NCI-H2196 (cell line): ENCODE data around the gene DTD1.

Experiments used
- DNase-seq: peaks from one replicate; lab custom pipeline; 2025; ENCODE audit not compliant: unreplicated experiment; lab: John Stamatoyannopoulos, UW

Gene DTD1, protein sequence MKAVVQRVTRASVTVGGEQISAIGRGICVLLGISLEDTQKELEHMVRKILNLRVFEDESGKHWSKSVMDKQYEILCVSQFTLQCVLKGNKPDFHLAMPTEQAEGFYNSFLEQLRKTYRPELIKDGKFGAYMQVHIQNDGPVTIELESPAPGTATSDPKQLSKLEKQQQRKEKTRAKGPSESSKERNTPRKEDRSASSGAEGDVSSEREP

DNA sequence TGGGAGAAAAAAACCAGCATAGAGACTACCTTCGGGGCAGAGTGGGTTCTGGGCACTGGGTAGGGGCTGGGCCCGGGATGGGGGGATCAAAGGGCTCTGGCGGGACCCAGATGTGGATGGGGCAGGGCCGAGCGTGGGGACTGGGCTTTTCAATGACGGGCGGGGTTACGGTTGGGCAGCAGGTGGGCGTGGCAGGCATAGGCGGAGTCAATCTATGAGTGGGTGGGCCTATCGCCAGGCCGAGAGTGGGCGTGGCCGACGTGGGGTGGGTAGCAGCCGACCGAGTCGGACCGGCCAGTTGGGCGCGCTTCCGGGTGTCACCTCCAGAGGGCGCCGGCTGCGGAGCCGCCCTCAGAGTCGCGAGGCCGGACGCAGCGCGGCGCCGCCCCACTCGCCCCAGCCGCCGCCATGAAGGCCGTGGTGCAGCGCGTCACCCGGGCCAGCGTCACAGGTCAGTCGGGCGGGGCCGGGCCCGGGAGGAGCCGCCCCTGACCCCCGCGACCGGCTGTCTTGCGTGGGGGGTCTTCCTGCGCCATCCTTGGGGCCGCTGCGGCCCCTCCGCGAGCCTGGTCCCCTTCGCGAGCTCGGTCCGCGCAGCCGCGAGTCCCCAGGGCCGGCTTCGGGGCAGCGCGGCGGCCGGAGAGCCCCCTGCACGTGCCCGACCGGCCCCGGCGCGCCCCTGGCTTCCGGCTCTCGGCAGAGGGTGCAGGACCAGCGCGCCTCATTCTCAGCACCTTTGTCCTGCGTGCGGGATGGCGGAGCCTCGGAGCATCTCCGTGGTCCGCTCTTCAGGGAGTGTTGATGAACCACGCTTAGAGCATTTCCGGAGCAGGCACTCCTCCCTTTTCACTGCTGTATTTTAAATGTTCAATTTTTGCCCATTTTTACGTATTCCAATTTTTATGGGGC, at the start of gene DTD1:
TSS of gene DTD1 (plus strand) at position 390 of the 909 bp plus-strand sequence. CDS start at position 409, 19 bp downstream.
- DNase-seq, result peak; percentile 96

DNA sequence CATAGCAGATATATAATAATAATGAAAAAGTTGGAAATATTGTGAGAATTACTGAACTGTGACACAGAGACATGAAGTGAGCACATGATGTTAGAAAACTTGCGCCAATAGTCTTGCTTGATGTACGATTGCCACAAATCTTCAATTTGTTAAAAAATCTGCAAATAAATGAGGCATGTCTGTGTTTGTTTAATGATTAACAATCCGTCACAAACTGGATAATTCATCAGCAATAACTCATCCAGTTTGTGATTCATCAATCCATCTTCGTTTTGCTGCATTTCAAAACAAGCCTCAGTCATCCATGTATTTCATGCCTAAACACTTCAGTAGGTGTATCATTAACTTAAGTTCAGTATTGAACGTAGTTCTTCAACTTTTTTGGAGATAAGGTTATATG, 46.1 kb upstream of the DTD1 start:
- DNase-seq, result no peak

DNA sequence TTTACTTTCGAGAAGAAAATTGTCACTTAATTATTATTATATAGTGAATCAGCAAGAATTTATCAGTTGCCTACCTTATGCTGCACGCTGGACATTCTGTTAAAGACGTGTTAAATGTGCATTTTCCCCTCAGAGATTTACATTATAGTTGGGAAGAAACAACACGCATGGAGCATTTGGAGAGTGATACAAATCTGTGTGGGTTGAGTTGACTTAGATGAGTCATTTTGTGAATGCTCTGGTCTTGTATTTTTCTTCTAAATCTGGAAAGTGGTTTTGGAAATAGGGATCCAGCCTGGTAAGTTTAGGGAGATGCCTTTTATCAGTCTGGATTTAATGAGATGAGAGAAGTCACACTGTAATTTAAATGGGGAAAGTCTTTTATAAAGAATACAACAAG, 44.6 kb upstream of the DTD1 start:
- DNase-seq, result no peak

DNA sequence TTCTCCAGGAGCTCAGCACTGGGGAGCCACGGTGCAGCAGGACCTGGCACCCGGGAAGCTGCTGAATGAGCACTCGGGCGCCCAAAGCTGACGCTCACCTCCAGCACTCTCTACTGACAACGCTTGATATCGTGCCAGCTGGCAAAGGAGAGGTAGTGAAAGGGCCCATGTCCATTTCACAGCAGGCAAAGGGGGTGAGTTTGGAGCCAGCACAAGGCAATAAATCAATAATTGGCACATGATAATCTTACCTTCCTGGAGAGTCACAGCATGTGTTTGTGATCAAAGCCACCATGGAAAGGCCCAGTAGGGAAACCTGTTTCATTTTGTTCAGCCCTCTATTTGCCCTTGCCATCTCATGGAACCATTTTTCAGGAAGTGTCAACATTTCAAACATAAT, 43.9 kb upstream of the DTD1 start:
- peak; percentile 92 for DNase-seq

DNA sequence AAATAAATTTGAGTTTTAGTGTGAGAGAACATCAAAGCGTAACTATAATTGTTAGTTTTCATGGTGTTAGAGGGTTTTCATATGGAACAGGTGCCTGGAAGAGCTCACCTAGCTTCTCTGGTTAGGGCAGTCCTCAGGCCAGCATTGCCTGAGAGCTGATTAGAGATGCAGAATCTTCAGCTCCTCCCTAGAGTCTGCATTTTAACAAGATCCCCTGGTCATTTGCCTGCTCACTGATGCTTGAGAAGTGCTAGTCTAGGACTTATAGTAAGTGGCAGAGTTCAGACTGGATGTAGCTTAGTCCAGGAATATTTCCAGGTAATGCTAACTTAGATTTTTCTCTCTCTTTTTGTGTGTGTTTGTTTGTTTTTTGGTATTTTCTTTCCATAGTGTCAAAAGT, 42.3 kb upstream of the DTD1 start:
- DNase-seq, result no peak

DNA sequence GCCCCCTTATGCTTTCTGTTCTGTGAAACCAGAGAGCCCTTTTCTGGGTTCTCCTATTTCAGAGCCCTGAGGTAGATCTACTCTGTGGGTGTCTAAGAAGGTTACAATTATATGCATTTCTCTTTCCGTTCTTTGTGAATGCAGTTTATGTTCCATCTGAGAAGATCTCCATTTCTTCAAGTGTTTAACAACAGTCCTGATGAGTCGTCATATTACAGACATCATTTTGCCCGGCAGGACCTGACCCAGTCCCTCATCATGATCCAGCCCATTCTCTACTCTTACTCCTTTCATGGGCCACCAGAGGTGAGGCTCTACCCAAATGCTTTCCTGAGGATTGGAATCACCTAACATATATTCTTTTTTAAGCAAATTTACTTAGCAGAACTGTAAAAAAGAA, 39.4 kb upstream of the DTD1 start:
- no peak for DNase-seq

DNA sequence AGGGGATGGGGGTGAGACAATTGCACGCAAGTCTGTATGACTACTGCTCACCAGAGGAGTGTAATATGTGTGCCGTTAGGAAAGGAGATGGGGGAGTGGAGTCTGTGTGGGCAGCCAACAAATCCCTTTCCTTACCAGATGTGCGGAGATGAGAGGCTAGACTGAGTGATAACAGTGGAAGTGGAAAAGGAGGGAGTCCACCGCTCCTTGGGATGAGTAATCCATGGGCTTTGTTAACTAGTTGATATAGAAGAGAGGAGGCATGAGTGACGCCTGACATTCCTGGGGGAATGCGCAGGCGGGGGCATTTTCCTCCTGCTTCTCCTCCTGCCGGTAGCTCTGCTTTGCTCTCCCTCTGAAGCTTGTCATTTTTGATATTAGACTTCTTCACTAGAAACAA, 34.1 kb upstream of the DTD1 start:
- DNase-seq, result no peak

DNA sequence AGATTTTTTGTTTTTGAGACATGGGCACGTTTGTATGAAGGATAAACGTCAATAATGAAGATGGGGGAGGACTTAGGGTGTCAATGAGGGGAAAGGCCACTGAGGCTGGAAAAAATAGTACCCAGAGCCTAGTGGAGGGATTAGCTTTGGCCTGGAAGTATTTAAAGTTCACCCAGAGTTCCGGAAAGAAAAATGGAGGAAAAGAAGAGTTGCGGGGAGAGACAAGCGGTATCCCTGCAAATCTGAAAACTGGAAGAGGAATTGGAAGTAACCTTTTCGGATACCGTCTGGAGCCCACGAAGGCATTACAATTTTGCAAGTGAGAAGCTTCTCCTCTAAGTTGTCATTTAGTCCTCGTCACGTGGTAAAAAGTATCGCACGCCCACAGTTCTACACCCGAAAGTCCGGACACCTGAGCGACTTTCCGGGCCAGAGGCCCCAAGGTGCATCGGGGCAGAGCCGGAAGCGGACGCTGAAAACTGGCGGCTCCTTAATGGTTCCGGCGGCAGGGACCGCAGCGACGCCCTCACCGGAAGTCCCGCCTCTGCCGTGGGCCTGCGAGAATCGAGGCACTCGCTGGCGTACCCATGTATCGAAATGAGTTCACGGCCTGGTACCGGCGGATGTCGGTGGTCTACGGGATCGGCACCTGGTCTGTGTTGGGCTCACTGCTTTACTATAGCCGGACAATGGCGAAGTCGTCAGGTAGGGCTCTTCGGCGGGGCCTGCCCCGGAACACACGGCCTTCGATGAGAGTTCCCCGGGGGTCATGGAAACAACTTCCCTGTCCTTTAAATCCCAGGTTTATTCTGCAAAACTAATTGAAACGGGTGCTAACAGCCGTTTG, 20.7 kb upstream of the DTD1 start, which contains the start of gene SMIM26:
TSS of gene SMIM26 (plus strand) at position 541 of the 847 bp plus-strand sequence. CDS start at position 588, 47 bp downstream.
- DNase-seq, result peak; percentile 98

DNA sequence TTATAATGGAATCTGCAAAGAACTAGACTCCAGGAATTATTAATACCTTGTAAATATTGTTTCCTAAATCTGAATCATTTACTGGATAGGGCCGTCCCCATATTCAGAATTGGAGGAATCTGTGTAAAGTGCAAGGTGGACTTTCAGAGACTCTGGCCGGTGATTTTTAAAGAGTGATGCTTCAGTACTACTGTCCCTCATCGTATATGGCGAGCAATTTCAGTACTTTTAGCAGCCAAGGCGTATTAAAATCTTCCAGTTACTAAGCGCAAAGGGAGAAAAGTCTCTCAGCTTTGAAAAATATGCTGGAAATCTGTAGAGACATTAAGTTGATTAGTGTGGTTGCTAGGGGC, 20.1 kb upstream of the DTD1 start:
- no peak for DNase-seq

DNA sequence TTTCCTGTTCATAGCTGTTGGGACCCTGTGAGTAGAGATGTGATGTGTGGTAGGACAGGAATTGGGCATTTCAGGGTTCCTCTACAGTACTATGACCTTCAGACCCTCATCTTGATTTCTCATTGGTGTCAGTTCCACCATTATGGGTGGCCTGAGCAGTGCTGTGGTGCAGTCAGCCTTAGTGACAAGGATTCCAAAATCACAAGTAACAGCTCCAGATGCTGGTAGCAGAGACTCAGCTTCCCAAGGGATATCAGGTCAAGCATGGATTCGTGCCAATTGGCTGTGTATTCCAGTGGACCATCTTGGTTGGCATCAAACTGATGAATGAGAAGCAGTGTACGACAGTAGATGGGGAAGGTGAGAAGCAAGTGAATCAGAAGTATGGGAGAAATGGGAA, 16.8 kb upstream of the DTD1 start:
- no peak for DNase-seq

DNA sequence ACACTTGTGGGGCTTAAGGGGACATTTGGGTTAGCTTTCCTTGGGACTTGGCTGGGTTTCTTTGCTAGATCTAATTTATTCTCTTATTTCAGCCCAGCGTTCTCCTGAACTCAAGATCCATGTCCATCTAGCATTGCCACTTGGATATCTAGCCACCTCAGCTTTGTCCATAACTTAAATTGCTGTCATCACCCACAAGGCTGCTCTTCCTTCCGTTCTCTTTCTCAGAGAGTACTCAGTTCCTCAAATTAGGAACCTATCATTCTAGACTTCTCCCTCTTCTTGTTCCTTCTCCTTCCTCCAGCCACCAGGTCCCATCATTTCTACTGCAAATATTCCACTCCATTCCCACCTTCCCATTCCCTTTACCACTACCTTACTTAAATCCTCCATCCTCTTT, 16.3 kb upstream of the DTD1 start:
- DNase-seq, result no peak

DNA sequence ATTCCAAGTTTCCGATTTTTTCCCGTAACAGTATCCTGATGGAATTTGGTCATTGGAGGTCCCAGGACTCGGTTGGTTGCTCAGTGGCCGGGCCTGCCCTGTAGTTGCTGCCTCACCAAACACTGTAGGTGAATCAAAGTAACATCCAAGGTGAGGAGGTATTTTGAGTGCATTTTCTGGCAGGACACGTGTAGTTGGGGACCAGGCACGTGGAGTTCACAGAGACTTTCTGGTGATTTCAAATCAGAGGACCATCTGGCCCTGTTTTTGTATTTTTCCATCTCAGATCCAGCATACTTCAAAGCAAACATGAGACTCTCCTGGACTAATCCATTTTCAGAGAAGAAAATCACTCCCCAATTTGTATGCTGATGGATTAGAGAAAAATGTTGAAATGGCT, 9.9 kb upstream of the DTD1 start:
- DNase-seq, result no peak

DNA sequence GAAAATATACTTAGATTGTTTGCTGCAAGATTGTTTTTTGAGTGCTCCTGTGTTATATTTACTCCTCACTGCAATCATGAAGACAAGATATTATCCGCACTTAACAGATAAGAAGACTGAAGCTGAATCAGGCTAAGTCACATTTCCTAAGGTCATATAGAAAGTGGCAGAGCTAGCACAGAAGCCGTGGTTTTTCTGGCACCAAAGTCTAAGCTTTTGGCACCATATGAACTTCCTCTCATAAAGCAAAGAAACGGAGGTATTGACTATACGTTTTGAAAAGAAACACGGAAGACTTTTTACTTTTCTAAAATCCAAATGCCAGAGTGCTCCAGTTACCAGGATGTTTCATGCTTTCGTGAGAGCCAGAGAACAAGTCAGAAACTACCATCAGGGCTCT, 9.3 kb upstream of the DTD1 start:
- no peak for DNase-seq

DNA sequence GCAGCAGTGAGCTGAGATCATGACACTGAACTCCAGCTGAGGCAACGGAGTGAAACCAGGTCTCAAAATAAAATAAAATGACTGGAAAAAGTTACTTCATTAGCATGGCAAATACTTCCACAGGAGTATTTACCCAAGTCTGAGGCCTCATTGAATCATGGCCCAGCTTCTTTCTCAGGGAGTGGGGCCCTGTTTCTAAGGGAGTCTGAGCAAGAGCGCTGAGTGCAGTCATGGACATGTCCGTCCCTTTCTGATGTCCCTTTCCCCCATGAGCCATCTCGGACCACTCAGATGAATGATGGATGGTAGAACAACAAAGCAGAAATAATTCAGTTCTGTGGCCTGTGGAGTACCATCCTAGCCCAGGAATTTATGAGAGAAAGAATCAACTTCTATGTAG, 7.8 kb upstream of the DTD1 start:
- no peak for DNase-seq

DNA sequence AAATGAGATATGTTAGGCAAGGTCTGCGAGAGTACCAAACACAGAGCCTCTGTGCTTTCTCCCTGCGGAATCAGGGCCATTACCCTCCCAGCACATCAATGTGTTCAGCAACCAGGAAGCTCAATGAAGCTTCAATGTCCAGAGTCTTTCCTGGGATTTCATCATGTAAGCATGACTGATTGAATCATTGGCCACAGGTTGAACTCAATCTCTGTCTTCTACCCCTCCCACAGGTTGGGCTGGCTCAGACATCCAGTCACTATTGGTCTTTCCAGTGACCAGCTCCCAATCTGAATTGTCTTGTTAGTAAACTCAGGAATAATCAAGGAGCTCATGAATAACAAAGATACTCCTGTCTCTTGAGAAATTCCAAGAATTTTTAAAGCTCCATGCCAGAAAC, 2.7 kb upstream of the DTD1 start:
- DNase-seq, result no peak

DNA sequence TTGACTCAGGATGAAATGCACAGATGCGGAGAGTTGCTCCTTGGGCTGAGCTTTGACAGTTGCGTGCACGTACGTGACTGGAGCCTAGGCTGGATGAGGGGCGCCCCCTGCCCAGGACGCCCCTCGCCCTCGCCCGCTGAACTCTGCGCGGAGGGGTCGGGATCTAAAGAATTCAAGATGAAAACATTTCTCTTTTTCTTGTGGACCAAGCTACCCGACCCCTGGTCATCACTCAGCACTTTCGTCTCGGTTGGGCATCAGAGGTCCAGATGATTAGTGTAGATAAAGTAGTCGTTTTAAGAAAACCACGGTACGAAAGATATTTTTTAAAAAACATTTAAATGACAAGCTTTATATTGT, 700 bp downstream of the DTD1 start:
- no peak for DNase-seq

DNA sequence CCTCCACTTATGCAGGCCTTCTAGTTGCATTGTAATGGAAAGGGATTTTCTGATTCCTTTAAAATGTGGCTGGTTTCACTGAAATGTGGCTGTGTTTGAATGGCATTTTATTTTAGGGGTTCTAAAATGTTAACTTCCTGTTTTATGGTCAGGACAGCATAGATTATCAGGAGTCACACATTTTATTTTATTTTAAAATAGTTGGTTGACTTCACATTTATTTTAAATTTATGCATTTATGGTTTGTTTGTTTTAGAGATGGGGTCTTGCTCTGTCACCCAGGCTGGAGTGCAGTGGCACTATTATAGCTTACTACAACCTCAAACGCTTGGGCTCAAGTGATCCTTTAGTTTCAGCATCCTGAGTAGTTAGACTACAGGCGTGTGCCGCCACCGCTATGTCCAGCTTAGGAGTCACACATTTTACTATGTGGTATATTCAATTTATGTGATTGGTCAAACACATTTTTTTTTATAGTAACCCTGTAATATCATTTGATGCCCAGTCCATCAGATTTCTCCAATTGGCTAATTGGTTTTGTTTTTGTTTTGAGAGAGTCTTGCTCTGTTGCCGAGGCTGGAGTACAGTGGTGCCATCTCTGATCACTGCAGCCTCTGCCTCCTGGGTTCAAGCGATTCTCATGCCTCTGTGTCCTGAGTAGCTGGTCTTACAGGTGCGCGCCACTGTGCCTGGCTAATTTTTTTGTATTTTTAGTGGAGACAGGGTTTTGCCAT, 2.3 kb downstream of the DTD1 start:
- DNase-seq, result no peak

DNA sequence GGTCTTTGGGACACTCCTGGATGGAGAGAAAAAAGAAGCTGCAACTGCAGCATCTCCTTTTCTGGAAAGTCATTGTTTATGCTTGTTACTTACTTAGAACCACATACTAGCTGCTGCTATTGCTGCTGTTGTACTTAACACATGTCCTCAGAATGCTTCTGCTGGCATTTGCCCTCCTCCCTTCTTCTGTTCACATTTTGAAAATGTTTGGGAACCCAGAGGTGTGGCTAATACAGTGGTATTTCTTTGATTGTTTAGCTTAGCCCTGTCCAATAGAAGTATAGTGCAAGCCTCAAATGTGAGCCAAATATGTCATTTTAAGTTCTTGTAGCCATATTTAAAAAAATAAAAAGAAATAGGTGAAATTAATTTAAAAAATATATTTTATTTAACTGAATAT, 8.4 kb downstream of the DTD1 start:
- DNase-seq, result no peak

DNA sequence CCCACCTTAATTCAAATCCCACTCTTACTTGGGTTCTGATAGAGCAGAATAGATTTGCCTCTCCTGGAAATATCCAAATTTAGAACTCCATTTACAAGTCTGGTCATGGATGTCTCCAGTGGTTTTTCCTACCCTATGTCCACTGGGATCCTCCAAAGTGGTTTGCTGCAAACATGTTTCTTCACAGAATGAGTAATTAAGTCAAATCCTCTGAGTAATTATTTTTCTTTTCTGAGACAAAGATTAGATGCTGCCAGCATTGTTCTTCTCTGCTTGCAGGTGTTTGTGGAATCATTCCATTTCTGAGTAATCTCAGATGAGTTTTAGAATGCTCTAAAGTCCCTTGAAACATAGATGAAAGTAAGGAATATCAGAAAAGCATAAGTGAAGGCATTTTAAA, 21.9 kb downstream of the DTD1 start:
- no peak for DNase-seq

DNA sequence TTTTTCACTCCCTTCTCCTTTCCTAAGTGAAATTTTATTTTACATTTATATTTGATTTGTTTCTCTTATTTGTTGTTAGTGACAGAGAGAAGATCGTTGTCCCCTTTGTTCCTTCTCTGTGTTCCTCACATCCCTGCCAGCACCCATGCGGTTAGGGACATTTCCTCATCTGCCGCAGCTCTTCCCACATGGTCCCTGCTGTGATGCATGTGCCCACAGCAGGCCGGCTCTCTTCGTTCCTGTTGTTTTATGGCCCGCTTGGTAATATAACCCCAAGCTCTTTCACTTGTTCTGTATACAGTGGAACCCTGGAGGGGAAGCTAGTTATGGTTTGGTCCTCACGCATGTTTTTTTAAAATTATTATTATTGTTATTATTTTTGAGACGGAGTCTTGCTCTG, 23.6 kb downstream of the DTD1 start:
- no peak for DNase-seq

DNA sequence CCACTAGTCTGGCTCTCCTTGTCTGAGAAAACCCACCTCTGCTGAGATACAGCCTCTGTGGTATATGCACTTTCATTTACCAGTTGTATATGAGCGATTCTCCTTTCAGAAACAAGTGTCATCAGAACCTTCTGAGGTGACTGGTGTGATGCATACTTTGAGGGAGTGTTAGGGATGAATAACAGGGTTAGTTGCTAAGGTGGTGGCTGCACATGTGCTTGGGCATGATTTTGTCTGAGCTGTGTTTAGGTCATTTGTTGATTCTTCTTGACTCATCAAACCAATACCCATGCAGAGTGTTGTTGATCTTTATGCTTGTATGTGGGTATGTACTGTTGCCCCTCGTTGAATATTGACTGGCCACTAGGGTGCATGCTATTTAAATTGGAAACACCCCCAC, 25.7 kb downstream of the DTD1 start:
- DNase-seq, result no peak
